Upper lobe of left lung (tissue), 6 donors: ENCODE measurements around the gene TGM2. TPM values are rescaled to one million over a fixed set of nuclear protein-coding genes. Genes with fewer than 3 reads are reported as not detected.

ENCODE experiments used
- ATAC-seq, 2 donors: fragments of 200-7000 bp; cut with Tn5 transposase; one replicate each; pipeline ENCODE4 v1.9.1; 2022; ENCODE audit warnings: mild to moderate bottlenecking in 2 of 2, moderate library complexity in 2 of 2; ENCODE audit not compliant: low FRiP score in 2 of 2
- DNase-seq, 2 donors: peaks; one replicate each; pipeline ENCODE4 v3.0.0-alpha.2; 2019 to 2020
- H3K27ac ChIP-seq, 4 donors: fragments of 200-600 bp; sonication (generic); one replicate each; pipeline ENCODE4 v1.5.1; 2016 to 2019
- H3K27me3 ChIP-seq, 4 donors: fragments of 200-600 bp; sonication (generic); one replicate each; pipeline ENCODE4 v1.5.1; 2017 to 2019
- H3K36me3 ChIP-seq, 4 donors: fragments of 200-600 bp; sonication (generic); one replicate each; pipeline ENCODE4 v1.5.1; 2016 to 2019
- H3K4me1 ChIP-seq, 4 donors: fragments of 200-600 bp; sonication (generic); one replicate each; pipeline ENCODE4 v1.5.1; 2018 to 2019
- H3K4me3 ChIP-seq, 4 donors: fragments of 200-600 bp; sonication (generic); one replicate each; pipeline ENCODE4 v1.5.1; 2017 to 2019; ENCODE audit warnings: mild to moderate bottlenecking in 2 of 4, moderate library complexity in 1 of 4
- H3K9me3 ChIP-seq, 4 donors: fragments of 200-600 bp; sonication (generic); one replicate each; pipeline ENCODE4 v1.5.1; 2018 to 2019
- EP300 ChIP-seq, 4 donors: sonication (generic); formaldehyde crosslinking; IDR thresholded peaks; one replicate each; pipeline ENCODE4 v1.5.1; 2017; ENCODE audit warnings: antibody characterized with exemption in 4 of 4, control low read depth in 2 of 4
- POLR2A ChIP-seq, 4 donors: fragments of 450-650 bp; IDR thresholded peaks; one replicate each; pipeline ENCODE4 v1.5.1; 2016 to 2017; ENCODE audit warnings: antibody characterized with exemption in 4 of 4, mild to moderate bottlenecking in 2 of 4
- POLR2AphosphoS5 ChIP-seq, 2 donors: sonication (generic); formaldehyde crosslinking; IDR thresholded peaks; one replicate each; pipeline ENCODE4 v1.5.1; 2017; ENCODE audit warnings: antibody characterized with exemption in 2 of 2
- WGBS, 2 donors: methylation state at CpG; one replicate each; pipeline ENCODE4 v1.1.5; 2017 to 2018; 5-methylcytosine and 5-hydroxymethylcytosine counted together
- total RNA-seq, 6 donors: library from RNA; depleted of rRNA in 4 of 6; stranded (reverse); fragments of >200 nt in 4 of 6; gene quantifications; one replicate each; pipeline versions ENCODE4 v1.1.0 to v1.2.1, GENCODE V29; 2016 to 2021
- TF ChIP-seq, protein P1 (sequence below), 6 experiments: fragments of 450-650 bp in 4 of 6; fragments of 200-600 bp in 2 of 6; sonication (generic) in 2 of 6; IDR thresholded peaks; one replicate each; pipeline ENCODE4 v1.5.1; 2016 to 2019; ENCODE audit warnings: antibody characterized with exemption in 6 of 6
- donor health status: DM: no; HTN: no; CAD: no; lungs with moderate emphysema.
- donor health status: DM: no; HTN: yes; CAD: no; lungs with severe emphysema.

Gene TGM2
- total RNA-seq, 6 donors from 2014 or later: 98.7 to 469 (median 290) TPM

GRCh38 chr20:38138086-38138778, 26.8 kb downstream of the TGM2 start:
- WGBS, 2 donors: 86 to 95% methylated on average over 6 to 14 of the region's 15 CpGs
- Histone ChIP-seq H3K4me3 (no peak overlapping the region), H3K36me3 (peaks cover 0 to 91% (median 33%) of the 10 kb centered on the region in 4 donors), H3K27ac (peak overlapping the region in 2 of 4 donors; percentile 74 to 76), H3K9me3 (no peaks in the 10 kb centered on the region), H3K27me3 (no peaks in the 10 kb centered on the region), H3K4me1 (peaks cover 55 to 75% (median 59%) of the 10 kb centered on the region in 4 donors)
- TF ChIP-seq EP300 (IDR thresholded peaks at IDR 0.05) (no peak), POLR2A (IDR thresholded peaks at IDR 0.05) (no peak), POLR2AphosphoS5 (IDR thresholded peaks at IDR 0.05) (no peak)
- TF ChIP-seq, protein P1, sequence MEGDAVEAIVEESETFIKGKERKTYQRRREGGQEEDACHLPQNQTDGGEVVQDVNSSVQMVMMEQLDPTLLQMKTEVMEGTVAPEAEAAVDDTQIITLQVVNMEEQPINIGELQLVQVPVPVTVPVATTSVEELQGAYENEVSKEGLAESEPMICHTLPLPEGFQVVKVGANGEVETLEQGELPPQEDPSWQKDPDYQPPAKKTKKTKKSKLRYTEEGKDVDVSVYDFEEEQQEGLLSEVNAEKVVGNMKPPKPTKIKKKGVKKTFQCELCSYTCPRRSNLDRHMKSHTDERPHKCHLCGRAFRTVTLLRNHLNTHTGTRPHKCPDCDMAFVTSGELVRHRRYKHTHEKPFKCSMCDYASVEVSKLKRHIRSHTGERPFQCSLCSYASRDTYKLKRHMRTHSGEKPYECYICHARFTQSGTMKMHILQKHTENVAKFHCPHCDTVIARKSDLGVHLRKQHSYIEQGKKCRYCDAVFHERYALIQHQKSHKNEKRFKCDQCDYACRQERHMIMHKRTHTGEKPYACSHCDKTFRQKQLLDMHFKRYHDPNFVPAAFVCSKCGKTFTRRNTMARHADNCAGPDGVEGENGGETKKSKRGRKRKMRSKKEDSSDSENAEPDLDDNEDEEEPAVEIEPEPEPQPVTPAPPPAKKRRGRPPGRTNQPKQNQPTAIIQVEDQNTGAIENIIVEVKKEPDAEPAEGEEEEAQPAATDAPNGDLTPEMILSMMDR (IDR thresholded peaks at IDR 0.05): no peak
- DNase-seq (no peak), ATAC-seq (no peak)

GRCh38 chr20:38137441-38138037, 27.5 kb downstream of the TGM2 start:
- H3K27ac ChIP-seq: peak overlapping the region in 2 of 4 donors; percentile 76 to 78
- H3K4me3 ChIP-seq: no peak overlapping the region
- H3K36me3 ChIP-seq: peaks cover 0 to 91% (median 34%) of the 10 kb centered on the region in 4 donors
- DNase-seq (no peak), ATAC-seq (no peak)
- peaks cover 52 to 68% (median 54%) of the 10 kb centered on the region in 4 donors for H3K4me1 ChIP-seq
- H3K9me3 ChIP-seq: no peaks in the 10 kb centered on the region
- H3K27me3 ChIP-seq: no peaks in the 10 kb centered on the region
- WGBS, 2 donors: 90 to 91% methylated on average over 11 of the region's 11 CpGs
- TF ChIP-seq POLR2A (IDR thresholded peaks at IDR 0.05): no peak

DNA sequence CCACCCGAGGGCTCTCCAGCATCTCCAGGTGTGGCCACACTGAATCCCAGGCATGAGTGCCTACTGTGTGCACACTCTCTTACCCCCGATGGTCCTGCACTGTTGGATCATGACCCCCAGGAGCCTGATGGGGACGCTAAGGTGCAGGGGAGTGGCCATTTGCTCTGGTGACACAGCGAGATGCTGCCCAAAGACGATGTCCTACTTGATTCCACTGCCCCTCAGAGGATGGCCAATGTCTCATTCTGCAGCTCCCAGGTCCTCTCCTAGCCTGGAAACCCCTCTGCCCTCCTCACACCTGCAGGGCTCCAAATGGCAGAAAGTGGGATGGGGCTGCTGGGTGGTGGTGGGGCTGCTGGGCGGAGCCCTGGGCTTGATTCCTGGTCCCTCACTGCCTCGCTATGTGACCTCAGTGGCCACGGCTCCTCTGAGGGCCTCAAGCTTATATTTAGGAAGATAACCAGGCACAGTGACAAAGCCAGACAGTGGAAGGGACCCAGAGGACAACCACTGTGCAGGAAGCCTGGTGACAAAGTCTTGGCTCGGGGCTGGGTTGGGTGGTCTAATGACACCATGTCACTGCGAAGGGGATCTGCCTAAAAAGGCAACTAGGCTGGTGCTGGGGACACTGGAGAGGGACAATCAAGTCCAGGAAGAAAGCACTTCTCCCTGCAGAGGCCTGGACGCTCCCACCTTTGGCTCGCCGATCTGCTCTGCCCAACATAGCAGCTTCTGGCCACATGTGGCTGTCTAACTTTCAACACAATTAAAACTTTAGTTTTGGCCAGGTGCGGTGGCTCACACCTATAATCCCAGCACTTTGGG, 28.4 kb downstream of the TGM2 start:
- DNase-seq (no peak), ATAC-seq (no peak)
- Histone ChIP-seq H3K9me3 (no peaks in the 10 kb centered on the region), H3K27me3 (no peaks in the 10 kb centered on the region), H3K4me3 (no peak overlapping the region), H3K36me3 (peaks cover 0 to 91% (median 35%) of the 10 kb centered on the region in 4 donors), H3K27ac (peak overlapping the region; percentile 62 to 78 (median 73)), H3K4me1 (peaks cover 43 to 64% (median 52%) of the 10 kb centered on the region in 4 donors)
- WGBS, 2 donors: 79 to 83% methylated on average over 12 to 14 of the region's 14 CpGs
- TF ChIP-seq, protein P1 (IDR thresholded peaks at IDR 0.05): no peak
- TF ChIP-seq POLR2A (IDR thresholded peaks at IDR 0.05) (no peak), POLR2AphosphoS5 (IDR thresholded peaks at IDR 0.05) (no peak), EP300 (IDR thresholded peaks at IDR 0.05) (no peak)

DNA sequence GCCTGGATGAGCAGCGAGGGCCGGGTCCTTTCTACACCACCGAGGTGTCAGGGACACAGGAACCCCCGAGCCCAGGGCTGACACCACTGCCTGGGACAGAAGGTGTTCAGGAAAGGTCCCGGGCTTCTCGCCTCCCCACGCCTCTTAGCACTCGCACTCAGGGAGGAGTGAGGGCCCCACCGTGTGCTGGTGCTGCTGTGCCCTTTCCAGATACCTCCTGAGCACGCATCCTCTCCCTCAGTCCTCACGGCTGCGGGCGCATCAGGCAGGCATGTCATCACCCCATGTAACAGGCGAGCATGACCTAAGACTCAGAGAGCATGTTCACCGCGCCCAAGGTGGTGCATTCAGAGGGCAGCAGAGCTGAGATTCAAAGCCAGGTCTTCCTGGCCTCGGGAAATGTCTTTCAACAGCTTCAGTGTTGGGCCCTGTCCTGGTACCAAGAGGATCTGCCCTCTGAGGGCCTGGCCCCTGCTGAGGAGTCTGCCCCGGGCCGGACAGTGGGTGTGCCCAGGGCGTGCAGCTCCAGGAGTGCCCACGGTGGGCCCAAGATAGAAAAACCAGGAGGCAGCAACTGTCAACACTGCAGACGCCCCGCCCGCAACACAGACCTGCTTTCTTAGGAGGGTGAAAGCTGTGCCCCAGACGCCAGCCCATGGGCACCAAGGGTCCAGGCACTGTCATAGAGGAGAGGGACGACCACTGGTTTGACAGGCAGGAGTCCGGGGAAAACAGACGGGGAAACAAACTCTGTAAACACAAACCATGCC, 29.2 kb downstream of the TGM2 start:
- Histone ChIP-seq H3K4me1 (peaks cover 35 to 56% (median 47%) of the 10 kb centered on the region in 4 donors), H3K27me3 (no peaks in the 10 kb centered on the region), H3K9me3 (no peaks in the 10 kb centered on the region), H3K4me3 (no peak overlapping the region), H3K36me3 (peaks cover 0 to 91% (median 38%) of the 10 kb centered on the region in 4 donors), H3K27ac (peak overlapping the region; percentile 62 to 78 (median 73))
- 84 to 86% methylated on average over 12 to 28 of the region's 28 CpGs for WGBS, 2 donors
- TF ChIP-seq POLR2A (IDR thresholded peaks at IDR 0.05) (no peak), POLR2AphosphoS5 (IDR thresholded peaks at IDR 0.05) (no peak), EP300 (IDR thresholded peaks at IDR 0.05) (no peak)
- TF ChIP-seq, protein P1 (IDR thresholded peaks at IDR 0.05): no peak
- no peak for DNase-seq
- ATAC-seq: no peak
